Fibroblast of the aortic adventitia (primary cell): ENCODE data around the gene C1RL. TPM values are rescaled to one million over a fixed set of nuclear protein-coding genes. Genes with fewer than 3 reads are reported as not detected.
A peak's percentile ranks its signal among the peaks of the same experiment; 100 is the strongest.

Experiments used
- DNase-seq: peaks from one replicate; pipeline ENCODE4 v3.0.0-alpha.2; 2010; ENCODE audit warnings: low read depth
- H3K4me3 ChIP-seq: 2 replicates; pipeline ENCODE4 v1.5.1; 2011; ENCODE audit warnings: low read depth, mild to moderate bottlenecking, control low read depth, low read length, moderate library complexity
- CTCF ChIP-seq: IDR thresholded peaks from 2 replicates; pipeline ENCODE4 v1.5.1; 2011; ENCODE audit warnings: mild to moderate bottlenecking, low read length, control low read depth, inconsistent platforms; ENCODE audit not compliant: insufficient read depth
- total RNA-seq: library from RNA; depleted of rRNA; stranded (reverse); fragments of >200 nt; gene quantifications from 2 replicates; pipeline ENCODE4 v1.2.3, GENCODE V29; 2012; ENCODE audit warnings: low replicate concordance

C1RL gene
- total RNA-seq, 1 donor = 50.6 TPM

GRCh38 chr12:7076493-7076892 is 32.5 kb downstream of the C1RL start:
- no peak for DNase-seq
- H3K4me3 ChIP-seq = no peak overlapping the region
- no peak for TF ChIP-seq CTCF

GRCh38 chr12:7075939-7076338 is 33.1 kb downstream of the C1RL start:
- peak; percentile 83 for DNase-seq
- H3K4me3 ChIP-seq = no peak overlapping the region
- no peak for TF ChIP-seq CTCF

- no peak overlapping the region for H3K4me3 ChIP-seq
- no peak for TF ChIP-seq CTCF
- no peak for DNase-seq
These were observed 33.5 kb downstream of the C1RL start for GRCh38 chr12:7075518-7075917.

GRCh38 chr12:7073946-7074345 is 35.1 kb downstream of the C1RL start:
- DNase-seq = no peak
- no peak for TF ChIP-seq CTCF

GRCh38 chr12:7072554-7072953 is 36.5 kb downstream of the C1RL start:
- no peak overlapping the region for H3K4me3 ChIP-seq
- TF ChIP-seq CTCF = no peak
- DNase-seq = no peak

More at GRCh38 chr12:7073946-7074345, 35.1 kb downstream of the C1RL start:
- no peak overlapping the region for H3K4me3 ChIP-seq

- no peak for DNase-seq
- TF ChIP-seq CTCF = no peak
- no peak overlapping the region for H3K4me3 ChIP-seq
These were observed 37.0 kb downstream of the C1RL start for GRCh38 chr12:7072035-7072434.

- H3K4me3 ChIP-seq = no peak overlapping the region
- no peak for DNase-seq
- TF ChIP-seq CTCF = no peak
These were observed 39.6 kb downstream of the C1RL start for GRCh38 chr12:7069386-7069785.
